Osteoblast (primary cell): ENCODE measurements around the gene EEF2K. TPM values are rescaled to one million over a fixed set of nuclear protein-coding genes. Genes with fewer than 3 reads are reported as not detected.

Source experiments
- DNase-seq: peaks from one replicate; pipeline ENCODE4 v3.0.0; 2011; ENCODE audit warnings: low spot score, mixed read lengths; ENCODE audit not compliant: insufficient read length; ENCODE audit errors: missing footprints
- H2AFZ ChIP-seq: 2 replicates; pipeline ENCODE4 v1.6.0; 2011; ENCODE audit warnings: mild to moderate bottlenecking, low read length
- H3K27ac ChIP-seq: 2 replicates; pipeline ENCODE4 v1.5.1; 2011; ENCODE audit warnings: mild to moderate bottlenecking, low read depth, low read length, moderate library complexity
- H3K27me3 ChIP-seq: 2 replicates; pipeline ENCODE4 v1.6.0; 2012; ENCODE audit warnings: mild to moderate bottlenecking, control low read depth, inconsistent platforms, low read length, moderate library complexity; ENCODE audit not compliant: insufficient read depth
- H3K36me3 ChIP-seq: 2 replicates; pipeline ENCODE4 v1.5.1; 2011; ENCODE audit warnings: mild to moderate bottlenecking, low read length, control low read depth, moderate library complexity; ENCODE audit not compliant: insufficient read depth
- H3K4me1 ChIP-seq: 2 replicates; pipeline ENCODE4 v1.5.1; 2011; ENCODE audit warnings: mild to moderate bottlenecking, low read length, control low read depth, moderate library complexity; ENCODE audit not compliant: insufficient read depth
- H3K4me2 ChIP-seq: 2 replicates; pipeline ENCODE4 v1.6.0; 2011; ENCODE audit warnings: mild to moderate bottlenecking, low read length; ENCODE audit not compliant: insufficient read depth
- H3K4me3 ChIP-seq: fragments of 200-600 bp; sonication (generic); 3 replicates; pipeline ENCODE4 v1.5.1; 2012; ENCODE audit warnings: mild to moderate bottlenecking, low read length, inconsistent platforms; ENCODE audit not compliant: insufficient read depth
- H3K79me2 ChIP-seq: 2 replicates; pipeline ENCODE4 v1.6.0; 2012; ENCODE audit warnings: mild to moderate bottlenecking, low read length, control low read depth, inconsistent platforms; ENCODE audit not compliant: insufficient read depth
- H3K9me3 ChIP-seq: 2 replicates; pipeline ENCODE4 v1.5.1; 2011; ENCODE audit warnings: low read depth, low read length, control low read depth
- H4K20me1 ChIP-seq: 2 replicates; pipeline ENCODE4 v1.6.0; 2012; ENCODE audit warnings: mild to moderate bottlenecking, low read length, control low read depth; ENCODE audit not compliant: insufficient read depth
- CTCF ChIP-seq: IDR thresholded peaks from 2 replicates; pipeline ENCODE4 v1.5.1; 2011; ENCODE audit warnings: mild to moderate bottlenecking, low read depth, low read length, moderate library complexity; ENCODE audit errors: extremely low read depth
- total RNA-seq: library from RNA; depleted of rRNA; stranded (reverse); fragments of >200 nt; gene quantifications from 2 replicates; pipeline ENCODE4 v1.2.3, GENCODE V29; 2012

The EEF2K gene
- total RNA-seq, 1 donor = 41.6 TPM

- H3K36me3 ChIP-seq = no peaks in the 10 kb centered on the region
- no peak overlapping the region for H3K4me3 ChIP-seq
- peak; percentile 55 for DNase-seq
- H4K20me1 ChIP-seq = no peaks in the 10 kb centered on the region
- no peak overlapping the region for H3K4me2 ChIP-seq
- H3K79me2 ChIP-seq = no peaks in the 10 kb centered on the region
- peaks cover 3% of the 10 kb centered on the region for H3K4me1 ChIP-seq
- no peak for TF ChIP-seq CTCF
- H3K27ac ChIP-seq = no peak overlapping the region
- H2AFZ ChIP-seq = no peak overlapping the region
- no peaks in the 10 kb centered on the region for H3K9me3 ChIP-seq
- no peaks in the 10 kb centered on the region for H3K27me3 ChIP-seq
These were observed 22.7 kb upstream of the EEF2K start for GRCh38 chr16:22183335-22183734.

DNA sequence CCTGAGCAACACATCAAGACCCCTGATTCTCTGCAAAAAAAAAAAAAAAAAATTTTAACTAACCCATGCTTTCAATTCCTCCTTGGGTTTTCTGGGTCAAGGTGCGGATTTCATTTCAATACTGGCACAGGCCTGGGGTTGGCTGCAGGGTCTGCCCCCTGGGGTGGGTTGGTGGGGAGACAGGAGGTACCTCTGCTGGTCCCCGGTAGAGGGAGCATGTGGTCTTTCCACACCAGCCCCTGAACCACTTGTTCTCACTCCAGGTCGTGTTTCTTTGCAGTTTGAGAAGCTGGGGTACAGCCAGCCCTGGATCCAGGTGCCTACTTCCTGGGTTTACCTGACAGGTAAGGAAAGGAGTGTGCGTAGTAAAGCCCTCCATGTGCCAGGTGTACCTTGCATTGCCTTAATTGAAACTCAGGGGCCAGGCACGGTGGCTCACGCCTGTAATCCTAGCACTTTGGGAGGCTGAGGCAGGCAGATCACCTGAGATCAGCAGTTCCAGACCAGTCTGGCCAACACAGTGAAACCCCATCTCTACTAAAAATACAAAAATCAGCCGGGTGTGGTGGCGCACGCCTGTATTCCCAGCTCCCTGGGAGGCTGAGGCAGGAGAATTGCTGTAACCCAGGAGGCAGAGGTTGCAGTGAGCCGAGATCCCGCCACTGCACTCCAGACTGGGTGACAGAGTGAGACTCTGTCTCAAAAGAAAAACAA lies 22.0 kb upstream of the EEF2K start:
- no peaks in the 10 kb centered on the region for H4K20me1 ChIP-seq
- no peak overlapping the region for H2AFZ ChIP-seq
- no peak overlapping the region for H3K27ac ChIP-seq
- peak; percentile 14 for TF ChIP-seq CTCF
- DNase-seq = no peak
- H3K4me1 ChIP-seq = peaks cover 4% of the 10 kb centered on the region
- no peaks in the 10 kb centered on the region for H3K36me3 ChIP-seq
- no peaks in the 10 kb centered on the region for H3K79me2 ChIP-seq
- H3K27me3 ChIP-seq = no peaks in the 10 kb centered on the region
- no peaks in the 10 kb centered on the region for H3K9me3 ChIP-seq
- H3K4me2 ChIP-seq = no peak overlapping the region
- no peak overlapping the region for H3K4me3 ChIP-seq

DNA sequence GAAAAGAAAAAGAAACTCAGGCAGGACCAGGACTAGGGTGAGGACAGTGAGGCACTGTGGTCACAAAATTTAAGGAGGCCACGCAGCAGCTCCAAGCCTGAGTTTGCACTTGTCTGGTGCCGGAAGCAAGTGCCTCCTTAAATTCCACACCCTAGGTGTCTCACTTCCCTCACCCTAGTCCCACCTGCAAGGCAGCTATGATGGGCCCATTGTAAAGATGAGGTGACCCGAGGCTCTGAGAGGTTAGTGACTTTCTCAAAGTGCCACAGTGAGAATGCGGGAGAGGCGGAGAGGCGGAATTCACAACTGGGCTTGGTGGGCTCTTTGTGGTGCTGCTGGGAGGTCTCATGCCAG lies 21.5 kb upstream of the EEF2K start:
- no peak overlapping the region for H3K4me3 ChIP-seq
- no peak for DNase-seq
- H3K27ac ChIP-seq = no peak overlapping the region
- H3K4me1 ChIP-seq = peaks cover 8% of the 10 kb centered on the region
- H3K36me3 ChIP-seq = no peaks in the 10 kb centered on the region
- no peak for TF ChIP-seq CTCF
- no peaks in the 10 kb centered on the region for H3K9me3 ChIP-seq
- H2AFZ ChIP-seq = no peak overlapping the region
- no peaks in the 10 kb centered on the region for H3K79me2 ChIP-seq
- no peaks in the 10 kb centered on the region for H3K27me3 ChIP-seq
- H4K20me1 ChIP-seq = no peaks in the 10 kb centered on the region
- H3K4me2 ChIP-seq = no peak overlapping the region

- Histone ChIP-seq H4K20me1 (no peaks in the 10 kb centered on the region), H2AFZ (no peak overlapping the region), H3K27ac (no peak overlapping the region), H3K4me2 (no peak overlapping the region), H3K79me2 (no peaks in the 10 kb centered on the region), H3K36me3 (no peaks in the 10 kb centered on the region), H3K9me3 (no peaks in the 10 kb centered on the region), H3K4me3 (no peak overlapping the region), H3K4me1 (peaks cover 14% of the 10 kb centered on the region), H3K27me3 (no peaks in the 10 kb centered on the region)
- no peak for DNase-seq
- TF ChIP-seq CTCF = peak; percentile 21
These were observed 19.6 kb upstream of the EEF2K start for GRCh38 chr16:22186517-22186916.
